A549 (cell line): Measurements from ENCODE around the gene SYNE2. TPM values are rescaled to one million over a fixed set of nuclear protein-coding genes. Genes with fewer than 3 reads are reported as not detected.
"Not testable (repeated sequence)": the region's sequence is repeated elsewhere in the genome, so short reads cannot be mapped to it uniquely, and the experiment has no call there.

Experiments
- ATAC-seq, 2 experiments: fragments of 200-7000 bp in 1 of 2; fragments of >200 bp in 1 of 2; cut with Nextera tagmentation in 1 of 2; cut with Tn5 transposase in 1 of 2; 3 replicates each; pipeline versions ENCODE4 v1.8.0 to v1.9.1; 2018 to 2020; ENCODE audit warnings: mild to moderate bottlenecking in 1 of 2, moderate library complexity in 1 of 2
- CTCF ChIA-PET: fragments of 300-600 bp; sonication (Branson Sonifier 250); formaldehyde crosslinking; extraction: SDS; loops from one replicate; lab custom pipeline; 2021; ENCODE audit warnings: antibody characterized with exemption, inconsistent platforms; lab: Yijun Ruan, JAX
- POLR2A ChIA-PET: fragments of 350-600 bp; formaldehyde crosslinking; extraction: SDS; loops from one replicate; lab custom pipeline; 2021; ENCODE audit warnings: antibody characterized with exemption, inconsistent platforms; lab: Yijun Ruan, JAX
- DNase-seq, 2 experiments: peaks; one replicate each; pipeline versions ENCODE4 v3.0.0 to v3.0.0-alpha.2; 2011 to 2016; ENCODE audit warnings: low read depth in 1 of 2, low spot score in 1 of 2
- FAIRE-seq: peaks from 2 replicates; lab custom pipeline; 2011; peaks lifted over from hg19 to GRCh38; lab: Jason Lieb, UNC
- H3K27ac ChIP-seq, 2 experiments: fragments of >200 bp; sonication (Bioruptor Twin); formaldehyde crosslinking; 3 replicates each; pipeline ENCODE4 v1.5.1; 2016 to 2017
- H3K4me1 ChIP-seq: fragments of >200 bp; sonication (Bioruptor Twin); formaldehyde crosslinking; 3 replicates; pipeline ENCODE4 v1.6.1; 2016
- H3K4me2 ChIP-seq: fragments of >200 bp; sonication (Bioruptor Twin); formaldehyde crosslinking; 3 replicates; pipeline ENCODE4 v1.6.1; 2016
- H3K4me3 ChIP-seq: fragments of >200 bp; sonication (Bioruptor Twin); formaldehyde crosslinking; 3 replicates; pipeline ENCODE4 v1.5.1; 2016
- H3K9me3 ChIP-seq: fragments of >200 bp; sonication (Bioruptor Twin); formaldehyde crosslinking; 3 replicates; pipeline ENCODE4 v1.6.1; 2016
- BHLHE40 ChIP-seq: IDR thresholded peaks from 2 replicates; pipeline ENCODE4 v1.6.1; 2012; ENCODE audit warnings: low read depth, low read length, inconsistent platforms
- CEBPB ChIP-seq, 2 experiments: fragments of >200 bp in 1 of 2; sonication (Bioruptor Twin) in 1 of 2; formaldehyde crosslinking in 1 of 2; IDR thresholded peaks; 2 replicates each; pipeline ENCODE4 v1.6.1; 2012 to 2016
- EP300 ChIP-seq, 2 experiments: fragments of >200 bp; sonication (Bioruptor Twin); formaldehyde crosslinking; IDR thresholded peaks; 2 replicates in 1 of 2; 3 replicates in 1 of 2; pipeline ENCODE4 v1.6.1; 2016 to 2017
- FOSB ChIP-seq: fragments of 250-450 bp; sonication (Bioruptor Pico); IDR thresholded peaks from 2 replicates; pipeline ENCODE4 v1.5.0; 2020; ENCODE audit warnings: mild to moderate bottlenecking, moderate library complexity
- FOSL2 ChIP-seq, 2 experiments: fragments of 450-650 bp in 1 of 2; fragments of >200 bp in 1 of 2; sonication (Bioruptor Twin) in 1 of 2; formaldehyde crosslinking; IDR thresholded peaks; 2 replicates each; pipeline versions ENCODE4 v1.5.0 to v1.6.1; 2016 to 2020; ENCODE audit warnings: mild to moderate bottlenecking in 1 of 2, moderate library complexity in 1 of 2
- FOXS1 ChIP-seq: fragments of 250-450 bp; sonication (Bioruptor Pico); IDR thresholded peaks from 2 replicates; pipeline ENCODE4 v1.5.0; 2020; ENCODE audit warnings: mild to moderate bottlenecking, moderate library complexity
- GATA3 ChIP-seq: IDR thresholded peaks from 2 replicates; pipeline ENCODE4 v1.6.1; 2012; ENCODE audit warnings: borderline replicate concordance
- KDM1A ChIP-seq: fragments of 200-600 bp; sonication (generic); IDR thresholded peaks from 2 replicates; pipeline ENCODE4 v1.6.1; 2016; ENCODE audit warnings: low read depth, mild to moderate bottlenecking
- MYC ChIP-seq: IDR thresholded peaks from 2 replicates; pipeline ENCODE4 v1.6.1; 2012; ENCODE audit warnings: mild to moderate bottlenecking, inconsistent platforms, low read length, improper control_type of control experiment, borderline replicate concordance
- NFE2L2 ChIP-seq: fragments of 150-350 bp; conservative IDR thresholded peaks from 2 replicates; pipeline ENCODE4 v1.6.1; 2014; ENCODE audit warnings: low read length
- NPAS2 ChIP-seq: fragments of 250-450 bp; sonication (Bioruptor Pico); IDR thresholded peaks from 2 replicates; pipeline ENCODE4 v1.8.0; 2022; ENCODE audit warnings: mild to moderate bottlenecking, moderate library complexity, borderline replicate concordance
- RAD21 ChIP-seq, 2 experiments: fragments of >200 bp in 1 of 2; sonication (Bioruptor Twin) in 1 of 2; formaldehyde crosslinking in 1 of 2; IDR thresholded peaks in 1 of 2; conservative IDR thresholded peaks in 1 of 2; 2 replicates in 1 of 2; 3 replicates in 1 of 2; pipeline ENCODE4 v1.6.1; 2012 to 2018; ENCODE audit warnings: inconsistent platforms in 1 of 2
- RARB ChIP-seq: fragments of 250-450 bp; sonication (Bioruptor Pico); IDR thresholded peaks from 2 replicates; pipeline ENCODE4 v1.8.0; 2021; ENCODE audit warnings: mild to moderate bottlenecking, moderate library complexity
- ZFP36 ChIP-seq: fragments of 450-650 bp; IDR thresholded peaks from 2 replicates; pipeline ENCODE4 v1.6.1; 2014; ENCODE audit warnings: borderline replicate concordance; ENCODE audit not compliant: partially characterized antibody
- WGBS: methylation state at CpG from one replicate; pipeline ENCODE4 v1.1.6; 2017; ENCODE audit errors: missing lambda C conversion rate; 5-methylcytosine and 5-hydroxymethylcytosine counted together
- polyA plus RNA-seq, 4 experiments: library from polyadenylated mRNA; depleted of rRNA in 3 of 4; stranded (reverse); fragments of >200 nt; fragmentation: RNase III in 1 of 4; extraction: RNeasy Plus Mini Kit Qiagen cat#74134 plus additional on column Dnase treatment in 1 of 4; gene quantifications; 2 replicates in 3 of 4; 3 replicates in 1 of 4; pipeline ENCODE4 v1.2.3, GENCODE V29; 2011 to 2017
- TF ChIP-seq, protein P1 (sequence below): IDR thresholded peaks from 2 replicates; pipeline ENCODE4 v1.6.1; 2012
- TF ChIP-seq, protein P2 (sequence below): fragments of >200 bp; sonication (Bioruptor Twin); formaldehyde crosslinking; IDR thresholded peaks from 2 replicates; pipeline ENCODE4 v1.6.1; 2016
- TF ChIP-seq, protein P3 (sequence below): IDR thresholded peaks from 2 replicates; pipeline ENCODE4 v1.6.1; 2012; ENCODE audit warnings: low read depth, borderline replicate concordance

The SYNE2 gene
- polyA plus RNA-seq, 2 of the 4 experiments (the other 2 are of a cell fraction): 3.4 to 11.3 TPM

DNA sequence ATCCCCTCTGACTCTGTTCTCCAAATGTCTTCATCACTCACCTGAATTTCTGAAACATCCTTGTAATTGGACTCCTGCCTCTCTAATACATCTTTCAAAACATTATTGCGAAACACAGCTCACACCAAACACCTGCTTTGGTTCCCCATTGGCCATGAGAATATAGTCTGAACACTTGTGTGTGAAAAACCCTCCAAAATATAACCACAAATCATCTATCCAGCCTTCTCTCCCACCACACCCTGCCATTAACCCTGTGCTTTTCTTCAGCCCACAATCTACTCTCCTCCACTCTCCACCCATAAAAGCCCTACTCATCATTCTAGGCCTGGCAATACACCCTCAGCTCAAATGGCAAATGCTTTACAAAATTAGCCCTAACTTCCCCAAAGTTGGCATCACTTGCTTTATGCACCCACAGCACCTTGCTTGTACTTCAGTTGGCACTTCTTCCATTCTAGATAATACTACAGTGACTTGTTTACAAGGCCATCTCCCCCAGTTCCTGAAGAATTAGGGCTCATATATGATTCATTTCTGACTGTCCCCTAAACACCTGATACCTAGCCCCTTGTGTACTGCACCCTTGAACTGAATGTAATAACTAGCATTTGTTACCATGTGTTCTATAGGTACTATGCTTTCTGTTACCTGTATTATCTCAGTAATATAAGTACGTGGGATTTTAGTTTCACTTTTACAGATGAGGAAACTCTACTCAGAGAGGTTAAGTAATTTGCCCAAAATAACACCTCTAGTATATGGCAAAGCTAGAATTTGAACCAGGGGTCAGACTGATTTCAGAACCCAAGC, 17.3 kb downstream of the SYNE2 start:
- H3K27ac ChIP-seq, H3K4me3 ChIP-seq, H3K4me1 ChIP-seq, H3K9me3 ChIP-seq, DNase-seq, POLR2A ChIA-PET: not testable (repeated sequence)
- peak; percentile 82 to 87; a peak in 3 of 4 replicates for TF ChIP-seq CEBPB (IDR thresholded peaks at IDR 0.05)
- FAIRE-seq: peak; percentile 95
- peak; percentile 53 to 65 for ATAC-seq
- peak overlapping the region; percentile 59 for H3K4me2 ChIP-seq
- CTCF ChIA-PET: interaction anchor here (0.9 to 1.6 kb wide), 4 partner anchors 13 to 433 kb away, joined by 3 to 5 read pairs (median 4); no protein-coding TSS in a partner anchor
- 96% methylated on average over 1 of the region's 2 CpGs for WGBS

DNA sequence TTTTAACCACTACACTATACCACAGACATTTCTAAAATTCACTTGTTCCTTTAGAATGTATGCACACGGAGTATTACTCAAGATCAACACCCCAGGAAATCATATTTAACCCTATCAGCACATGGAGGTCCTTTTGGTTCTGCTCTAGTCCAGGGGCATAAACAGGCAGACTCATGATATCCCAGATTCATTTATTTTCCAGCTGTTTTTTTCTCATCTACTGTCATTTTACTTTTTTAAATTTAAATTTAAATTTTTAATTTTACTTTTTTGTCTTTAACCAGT, 17.9 kb downstream of the SYNE2 start:
- POLR2A ChIA-PET: interaction anchor here (0.6 kb wide), 1 partner anchor 18 kb away, joined by 3 read pairs; no protein-coding TSS in a partner anchor
- H3K4me3 ChIP-seq, H3K27ac ChIP-seq, H3K9me3 ChIP-seq, DNase-seq, FAIRE-seq, CTCF ChIA-PET, H3K4me1 ChIP-seq: not testable (repeated sequence)
- 0% methylated on average over 1 of the region's 1 CpG for WGBS
- peak overlapping the region; percentile 56 for H3K4me2 ChIP-seq
- peak in 1 of 2 experiments; percentile 48; a peak in 3 of 6 replicates for ATAC-seq

DNA sequence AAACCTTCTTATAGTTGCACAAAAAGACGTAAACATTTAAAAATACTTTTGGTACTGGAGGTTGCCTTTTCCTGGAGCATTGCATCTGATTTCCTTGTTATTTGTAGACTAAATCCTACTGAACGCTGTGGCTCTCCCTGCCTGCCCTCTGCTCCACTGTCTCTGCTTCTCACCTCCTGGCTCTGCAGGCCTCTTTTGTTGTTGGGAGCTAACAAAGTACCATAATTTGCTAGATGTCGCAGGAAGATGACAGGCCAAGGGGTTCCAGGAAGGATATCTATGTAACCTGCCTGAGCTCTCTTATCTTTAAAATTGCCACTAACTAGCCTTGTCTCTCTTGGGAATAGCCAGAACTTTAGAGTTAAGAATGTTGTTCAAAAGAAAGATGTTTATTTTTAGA, 21.4 kb downstream of the SYNE2 start:
- CTCF ChIA-PET: interaction anchor here (1.0 kb wide), 1 partner anchor 9 kb away, joined by 3 read pairs; no protein-coding TSS in a partner anchor
- no peak for ATAC-seq

DNA sequence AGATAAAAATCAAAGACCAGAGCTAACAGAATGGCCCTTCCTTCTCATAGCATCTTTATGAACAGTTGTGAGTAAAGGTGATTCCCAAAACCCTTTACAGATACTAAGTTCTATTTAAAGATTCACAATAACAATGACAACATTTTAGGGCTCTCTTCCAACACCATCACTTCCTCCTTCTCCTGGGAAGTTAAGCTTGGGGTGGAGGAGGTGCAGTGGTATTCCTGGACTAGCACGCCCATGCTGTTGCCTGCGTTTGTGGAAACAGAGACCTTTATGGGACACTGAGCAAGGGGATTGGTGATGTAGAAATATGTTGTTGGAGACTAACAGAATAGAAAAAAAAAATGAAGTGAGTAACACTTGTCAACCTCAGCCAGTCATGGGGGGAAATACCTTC, 22.5 kb downstream of the SYNE2 start:
- no peak overlapping the region for H3K27ac ChIP-seq
- H3K4me3 ChIP-seq: no peak overlapping the region
- H3K4me2 ChIP-seq: no peak overlapping the region
- CTCF ChIA-PET: interaction anchor here (1.2 kb wide), 1 partner anchor 110 kb away, joined by 3 read pairs; no protein-coding TSS in a partner anchor
- ATAC-seq (no peak), FAIRE-seq (no peak), DNase-seq (peak in 1 of 2 experiments; percentile 33)
- POLR2A ChIA-PET: no interaction called here
- TF ChIP-seq RARB (CRISPR knock-in tag) (no peak), KDM1A (no peak), FOSL2 (IDR thresholded peaks at IDR 0.05) (no peak), FOSL2 (CRISPR knock-in tag; IDR thresholded peaks at IDR 0.05) (no peak), ZFP36 (no peak), EP300 (IDR thresholded peaks at IDR 0.05) (no peak)
- TF ChIP-seq, protein P1, sequence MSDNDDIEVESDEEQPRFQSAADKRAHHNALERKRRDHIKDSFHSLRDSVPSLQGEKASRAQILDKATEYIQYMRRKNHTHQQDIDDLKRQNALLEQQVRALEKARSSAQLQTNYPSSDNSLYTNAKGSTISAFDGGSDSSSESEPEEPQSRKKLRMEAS: no peak
- no peaks in the 10 kb centered on the region for H3K9me3 ChIP-seq
- peaks cover 6% of the 10 kb centered on the region; the same call in 1 of the 3 replicates for H3K4me1 ChIP-seq
- 54% methylated on average over 2 of the region's 2 CpGs for WGBS

More for the DNA sequence above, 21.4 kb downstream of the SYNE2 start:
- TF ChIP-seq MYC (no peak), FOXS1 (CRISPR knock-in tag) (no peak), GATA3 (no peak), NPAS2 (CRISPR knock-in tag) (no peak), RAD21 (conservative IDR thresholded peaks at IDR 0.05 in 1 of 2, IDR thresholded peaks at IDR 0.05 in 1 of 2) (no peak), BHLHE40 (no peak), FOSB (CRISPR knock-in tag) (no peak), NFE2L2 (no peak)
- TF ChIP-seq, protein P2, sequence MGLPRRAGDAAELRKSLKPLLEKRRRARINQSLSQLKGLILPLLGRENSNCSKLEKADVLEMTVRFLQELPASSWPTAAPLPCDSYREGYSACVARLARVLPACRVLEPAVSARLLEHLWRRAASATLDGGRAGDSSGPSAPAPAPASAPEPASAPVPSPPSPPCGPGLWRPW: no peak
- TF ChIP-seq, protein P3, sequence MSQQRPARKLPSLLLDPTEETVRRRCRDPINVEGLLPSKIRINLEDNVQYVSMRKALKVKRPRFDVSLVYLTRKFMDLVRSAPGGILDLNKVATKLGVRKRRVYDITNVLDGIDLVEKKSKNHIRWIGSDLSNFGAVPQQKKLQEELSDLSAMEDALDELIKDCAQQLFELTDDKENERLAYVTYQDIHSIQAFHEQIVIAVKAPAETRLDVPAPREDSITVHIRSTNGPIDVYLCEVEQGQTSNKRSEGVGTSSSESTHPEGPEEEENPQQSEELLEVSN: no peak
- Histone ChIP-seq H3K4me1 (peaks cover 10% of the 10 kb centered on the region; the same call in 1 of the 3 replicates), H3K27ac (no peak overlapping the region), H3K9me3 (no peaks in the 10 kb centered on the region), H3K4me2 (no peak overlapping the region), H3K4me3 (no peak overlapping the region)
- POLR2A ChIA-PET: no interaction called here
- FAIRE-seq (no peak), DNase-seq (no peak)
- WGBS: 92% methylated on average over 3 of the region's 3 CpGs
